GM12878 (cell line): ENCODE results near the gene FKBP14. TPM values are rescaled to one million over a fixed set of nuclear protein-coding genes. Genes with fewer than 3 reads are reported as not detected.
A peak's percentile ranks its signal among the peaks of the same experiment; 100 is the strongest.

Experiments
- ATAC-seq: fragments of 200-7000 bp; cut with Tn5 transposase; 3 replicates; pipeline ENCODE4 v1.9.1; 2020; ENCODE audit warnings: mild to moderate bottlenecking, moderate library complexity
- Bru-seq: library from RNA; stranded (reverse); fragments of 400-500 nt; gene quantifications from one replicate; lab custom pipeline; 2021; lab: Mats Ljungman, UMichigan
- BruChase-seq, 2 experiments: library from RNA; stranded (reverse); fragments of 400-500 nt; gene quantifications; one replicate each; lab custom pipeline; 2021; lab: Mats Ljungman, UMichigan
- BruUV-seq: library from RNA; stranded (reverse); fragments of 400-500 nt; replicated peaks from 2 replicates; lab custom pipeline; 2021; lab: Mats Ljungman, UMichigan
- CTCF ChIA-PET: fragments of 300-600 bp; sonication (Branson Sonifier 250); formaldehyde crosslinking; extraction: SDS; loops from one replicate; lab custom pipeline; 2021; ENCODE audit warnings: inconsistent platforms; lab: Yijun Ruan, JAX
- POLR2A ChIA-PET: fragments of 350-600 bp; formaldehyde crosslinking; extraction: SDS; loops from one replicate; lab custom pipeline; 2021; ENCODE audit warnings: inconsistent platforms; lab: Charles Lee
- RAD21 ChIA-PET: fragments of 300-600 bp; sonication (Branson Sonifier 250); formaldehyde crosslinking; loops from one replicate; lab custom pipeline; 2023; ENCODE audit warnings: antibody characterized with exemption; ENCODE audit not compliant: unreplicated experiment; lab: Charles Lee
- SMC1A ChIA-PET: fragments of 300-600 bp; sonication (Branson Sonifier 250); formaldehyde crosslinking; loops from one replicate; lab custom pipeline; 2023; ENCODE audit not compliant: unreplicated experiment, uncharacterized antibody; lab: Charles Lee
- DNase-seq: peaks from one replicate; pipeline ENCODE4 v3.0.0-alpha.2; 2011; ENCODE audit warnings: low read depth, low spot score
- FAIRE-seq: peaks from 3 replicates; lab custom pipeline; 2011; peaks lifted over from hg19 to GRCh38; lab: Jason Lieb, UNC
- H2AFZ ChIP-seq: 2 replicates; pipeline ENCODE4 v1.6.0; 2011; ENCODE audit warnings: low read depth, low read length, control low read depth; ENCODE audit not compliant: control insufficient read depth
- H3K27ac ChIP-seq: 2 replicates; pipeline ENCODE4 v1.5.1; 2011; ENCODE audit warnings: control low read depth; ENCODE audit not compliant: control insufficient read depth, insufficient read depth
- H3K27me3 ChIP-seq, 2 experiments: replicated peaks in 1 of 2; 2 replicates each; pipeline versions ENCODE4 v1.6.0 to v1.6.1; 2011; ENCODE audit warnings: low read length in 1 of 2; ENCODE audit not compliant: control insufficient read depth in 2 of 2, insufficient read depth in 2 of 2
- H3K36me3 ChIP-seq, 2 experiments: 2 replicates each; pipeline ENCODE4 v1.5.1; 2011; ENCODE audit warnings: low read length in 1 of 2; ENCODE audit not compliant: control insufficient read depth in 2 of 2, insufficient read depth in 2 of 2
- H3K4me1 ChIP-seq: 2 replicates; pipeline ENCODE4 v1.6.1; 2011; ENCODE audit warnings: mild to moderate bottlenecking, low read length, moderate library complexity, mixed read lengths; ENCODE audit not compliant: control insufficient read depth, insufficient read depth
- H3K4me2 ChIP-seq: 2 replicates; pipeline ENCODE4 v1.6.0; 2011; ENCODE audit warnings: control low read depth; ENCODE audit not compliant: control insufficient read depth, insufficient read depth
- H3K4me3 ChIP-seq: fragments of 200-600 bp; sonication (generic); 2 replicates; pipeline ENCODE4 v1.5.1; 2016
- H3K79me2 ChIP-seq: 2 replicates; pipeline ENCODE4 v1.6.0; 2011; ENCODE audit warnings: low read length; ENCODE audit not compliant: control insufficient read depth, insufficient read depth
- H3K9ac ChIP-seq: 2 replicates; pipeline ENCODE4 v1.8.0; 2011; ENCODE audit warnings: low read length, control low read depth, mixed read lengths; ENCODE audit not compliant: control insufficient read depth, insufficient read depth
- H3K9me3 ChIP-seq: replicated peaks from 3 replicates; pipeline ENCODE4 v1.5.1; 2011; ENCODE audit warnings: mild to moderate bottlenecking, low read length; ENCODE audit not compliant: control insufficient read depth, insufficient read depth
- H4K20me1 ChIP-seq: 2 replicates; pipeline ENCODE4 v1.6.0; 2011; ENCODE audit not compliant: control insufficient read depth, insufficient read depth
- BRCA1 ChIP-seq: IDR thresholded peaks from 2 replicates; pipeline ENCODE4 v1.6.1; 2011; ENCODE audit warnings: low read depth, low read length, improper control_type of control experiment
- CEBPZ ChIP-seq: fragments of 150-350 bp; IDR thresholded peaks from 2 replicates; pipeline ENCODE4 v1.6.1; 2016; ENCODE audit warnings: low read depth, low read length
- ESRRA ChIP-seq: IDR thresholded peaks from 2 replicates; pipeline ENCODE4 v1.6.1; 2012; ENCODE audit warnings: mild to moderate bottlenecking, low read length, improper control_type of control experiment
- NFYA ChIP-seq: IDR thresholded peaks from 2 replicates; pipeline ENCODE4 v1.6.1; 2011; ENCODE audit warnings: low read depth, mild to moderate bottlenecking, low read length, improper control_type of control experiment, borderline replicate concordance
- NR2C1 ChIP-seq: fragments of 450-650 bp; IDR thresholded peaks from 2 replicates; pipeline ENCODE4 v1.6.1; 2017; ENCODE audit warnings: antibody characterized with exemption, mild to moderate bottlenecking, moderate library complexity
- NR2F1 ChIP-seq: fragments of 450-650 bp; conservative IDR thresholded peaks from 2 replicates; pipeline ENCODE4 v1.6.1; 2017; ENCODE audit warnings: mild to moderate bottlenecking
- SMAD1 ChIP-seq: fragments of 450-650 bp; IDR thresholded peaks from 2 replicates; pipeline ENCODE4 v1.6.1; 2018; ENCODE audit warnings: mild to moderate bottlenecking, low read depth; ENCODE audit not compliant: partially characterized antibody
- SMC3 ChIP-seq: IDR thresholded peaks from 2 replicates; pipeline ENCODE4 v1.6.1; 2011; ENCODE audit warnings: low read length, improper control_type of control experiment, borderline replicate concordance
- ZNF687 ChIP-seq: fragments of 450-650 bp; IDR thresholded peaks from 2 replicates; pipeline ENCODE4 v1.6.1; 2017; ENCODE audit warnings: mild to moderate bottlenecking, moderate library complexity
- whole genome bisulfite sequencing: methylation state at CpG from one replicate; pipeline ENCODE4 v1.1.6; 2016; ENCODE audit warnings: low lambda C conversion rate; ENCODE audit not compliant: insufficient replicate concordance, insufficient coverage; ENCODE audit errors: missing lambda C conversion rate; 5-methylcytosine and 5-hydroxymethylcytosine counted together
- in situ Hi-C: fragments of 300-500 bp; cut with MboI; formaldehyde crosslinking; loops from 9 replicates; pipeline ENCODE4 v1.14.3; 2018; ENCODE audit warnings: mixed read lengths
- intact Hi-C: fragments of 100-400 bp; cut with micrococcal nuclease; formaldehyde crosslinking; loops from one replicate; pipeline ENCODE4 v1.14.2; 2022; ENCODE audit not compliant: unreplicated experiment
- long read RNA-seq, 2 experiments: library from polyadenylated mRNA; unstranded; transcript quantifications; one replicate each; pipeline ENCODE4 v2.0.0, GENCODE V29; 2019 to 2020
- polyA minus RNA-seq, 3 experiments: library from RNA; depleted of rRNA, polyadenylated mRNA; stranded (reverse); fragments of >200 nt; gene quantifications; 2 replicates each; pipeline ENCODE4 v1.2.3, GENCODE V29; 2011
- polyA plus RNA-seq, 11 experiments: library from polyadenylated mRNA; depleted of rRNA in 4 of 11; unstranded in 6 of 11; stranded (reverse) in 5 of 11; fragments of >200 nt; fragmentation: Nextera tagmentation in 4 of 11; fragmentation: Illumina TruSeq in 1 of 11; extraction: Ambion mirVana in 4 of 11; extraction: Trizol in 1 of 11; gene quantifications; 1 replicate in 1 of 11; 2 replicates in 10 of 11; pipeline versions ENCODE4 v1.2.1 to v1.2.3, GENCODE V29; 2011 to 2016; ENCODE audit warnings: inconsistent platforms in 2 of 11, missing spikeins in 2 of 11, low read depth in 1 of 11
- total RNA-seq, 4 experiments: library from RNA; depleted of rRNA in 3 of 4; stranded (reverse); fragments of >200 nt in 3 of 4; fragmentation: Illumina TruSeq in 1 of 4; extraction: Trizol in 1 of 4; gene quantifications; 2 replicates each; pipeline versions ENCODE4 v1.2.1 to v1.2.3, GENCODE V29; 2013 to 2021

Gene FKBP14
- total RNA-seq (2013; cell fraction: nucleolus; rRNA removed): 38.2 and 39.7 TPM in 2 replicates
- total RNA-seq (2014; rRNA removed) (4.2 and 6.2 TPM in 2 replicates), total RNA-seq (2014; rRNA removed; fragmentation: Illumina TruSeq; extraction: Trizol) (6.8 and 8.5 TPM in 2 replicates), total RNA-seq (2021) (3.0 and 5.1 TPM in 2 replicates), polyA plus RNA-seq (2011; rRNA removed) (8.2 and 15.7 TPM in 2 replicates), polyA plus RNA-seq (2014; fragmentation: Illumina TruSeq; extraction: Trizol) (8.9 and 11.8 TPM in 2 replicates), polyA plus RNA-seq (2014; fragmentation: Nextera tagmentation; extraction: Ambion mirVana) (1 to 10 TPM; 2.7 to 3.7 TPM), polyA plus RNA-seq (2014; rRNA removed) (6.9 and 7.8 TPM in 2 replicates), polyA plus RNA-seq (2016; fragmentation: Nextera tagmentation; extraction: Ambion mirVana) (1 to 10 TPM; 3.5 to 6.0 TPM), polyA minus RNA-seq (2011; rRNA and poly(A)+ RNA removed) (4.9 and 5.4 TPM in 2 replicates), Bru-seq, nascent RNA (percentile 91 among the genes with signal in this experiment), BruChase-seq, experiment 1, labeled RNA remaining after a 6-hour chase (percentile 84 among the genes with signal in this experiment), BruChase-seq, experiment 2, labeled RNA remaining after a 2-hour chase (percentile 88 among the genes with signal in this experiment)
- 6.6 TPM for polyA plus RNA-seq (2011; ENCODE audit: low read depth)
- polyA plus RNA-seq (2011; cell fraction: cytosol; rRNA removed): 2.9 and 3.1 TPM in 2 replicates
- polyA plus RNA-seq (2011; cell fraction: nucleus; rRNA removed): 5.1 and 5.4 TPM in 2 replicates
- 7.3 and 8.1 TPM in 2 replicates for polyA plus RNA-seq (2012)
- polyA minus RNA-seq (2011; cell fraction: cytosol; rRNA and poly(A)+ RNA removed): 2.0 and 2.9 TPM in 2 replicates
- polyA minus RNA-seq (2011; cell fraction: nucleus; rRNA and poly(A)+ RNA removed): 5.2 and 6.7 TPM in 2 replicates
- long read RNA-seq, experiment 1, full-length matches to known transcripts: 3 of 3 reads
- long read RNA-seq, experiment 1, partial matches to known transcripts: 0 of 3 reads
- long read RNA-seq, experiment 1, other reads (novel, unspliced or antisense): 0 of 3 reads
- long read RNA-seq, experiment 2, full-length matches to known transcripts: 18 of 21 reads
- long read RNA-seq, experiment 2, partial matches to known transcripts: 0 of 21 reads
- long read RNA-seq, experiment 2, other reads (novel, unspliced or antisense): 3 of 21 reads

GRCh38 chr7:30026229-30027064 is at the start of gene FKBP14:
TSS of gene FKBP14 (minus strand) at chr7:30026702. CDS start at chr7:30026508, 194 bp downstream.
- Histone ChIP-seq H3K4me2 (peak within 1 kb of the TSS; percentile 99), H3K9ac (peak within 1 kb of the TSS; percentile 86), H3K9me3 (no peaks in the 10 kb centered on the region), H3K36me3 (no peaks in the 10 kb centered on the region; a peak in 1 of 4 replicates), H4K20me1 (no peaks in the 10 kb centered on the region), H2AFZ (peak within 1 kb of the TSS; percentile 93), H3K27ac (peak within 1 kb of the TSS; percentile 77), H3K79me2 (peaks cover 33% of the 10 kb centered on the region), H3K27me3 (no peaks in the 10 kb centered on the region), H3K4me3 (peak within 1 kb of the TSS; percentile 76), H3K4me1 (no peaks in the 10 kb centered on the region; the same call in 1 of the 2 replicates)
- FAIRE-seq (peak; percentile 31), DNase-seq (peak; percentile 94), ATAC-seq (peak; percentile 85)
- POLR2A ChIA-PET: interaction anchor here (0.7 to 2.0 kb wide), 3 partner anchors 17 to 49 kb away, joined by 3 to 15 read pairs (median 4); partner anchors contain the start of gene SCRN1
- under 1% methylated on average over 35 of the region's 35 CpGs for WGBS
- in situ Hi-C loops: no loop called here
- SMC1A ChIA-PET: interaction anchor here (1.0 to 1.9 kb wide), 6 partner anchors 35 to 136 kb away, joined by 3 to 11 read pairs (median 4); no protein-coding TSS in a partner anchor
- CTCF ChIA-PET: interaction anchor here (0.6 to 1.8 kb wide), 4 partner anchors 35 to 49 kb away, joined by 3 to 7 read pairs (median 3); no protein-coding TSS in a partner anchor
- intact Hi-C loops: loop anchor here (2.0 kb wide), 1 partner anchor 38 kb away; the partner anchor contains the start of gene SCRN1
- BruUV-seq: TSS peak; percentile 82
- RAD21 ChIA-PET: interaction anchor here (1.0 kb wide), 2 partner anchors 35 to 49 kb away, joined by 3 read pairs; no protein-coding TSS in a partner anchor
- TF ChIP-seq NR2F1: peak; percentile 91
- TF ChIP-seq SMAD1: peak; percentile 60
- TF ChIP-seq BRCA1: no peak
- peak; percentile 31; the same call in 1 of the 2 replicates for TF ChIP-seq CEBPZ
- peak; percentile 67; the same call in 1 of the 2 replicates for TF ChIP-seq NFYA
- TF ChIP-seq NR2C1: peak; percentile 69
- peak; percentile 33; the same call in 1 of the 2 replicates for TF ChIP-seq ZNF687
- TF ChIP-seq ESRRA: no peak
- no peak for TF ChIP-seq SMC3
